ENCODE measurements around the gene MELTF.

The MELTF gene

DNA sequence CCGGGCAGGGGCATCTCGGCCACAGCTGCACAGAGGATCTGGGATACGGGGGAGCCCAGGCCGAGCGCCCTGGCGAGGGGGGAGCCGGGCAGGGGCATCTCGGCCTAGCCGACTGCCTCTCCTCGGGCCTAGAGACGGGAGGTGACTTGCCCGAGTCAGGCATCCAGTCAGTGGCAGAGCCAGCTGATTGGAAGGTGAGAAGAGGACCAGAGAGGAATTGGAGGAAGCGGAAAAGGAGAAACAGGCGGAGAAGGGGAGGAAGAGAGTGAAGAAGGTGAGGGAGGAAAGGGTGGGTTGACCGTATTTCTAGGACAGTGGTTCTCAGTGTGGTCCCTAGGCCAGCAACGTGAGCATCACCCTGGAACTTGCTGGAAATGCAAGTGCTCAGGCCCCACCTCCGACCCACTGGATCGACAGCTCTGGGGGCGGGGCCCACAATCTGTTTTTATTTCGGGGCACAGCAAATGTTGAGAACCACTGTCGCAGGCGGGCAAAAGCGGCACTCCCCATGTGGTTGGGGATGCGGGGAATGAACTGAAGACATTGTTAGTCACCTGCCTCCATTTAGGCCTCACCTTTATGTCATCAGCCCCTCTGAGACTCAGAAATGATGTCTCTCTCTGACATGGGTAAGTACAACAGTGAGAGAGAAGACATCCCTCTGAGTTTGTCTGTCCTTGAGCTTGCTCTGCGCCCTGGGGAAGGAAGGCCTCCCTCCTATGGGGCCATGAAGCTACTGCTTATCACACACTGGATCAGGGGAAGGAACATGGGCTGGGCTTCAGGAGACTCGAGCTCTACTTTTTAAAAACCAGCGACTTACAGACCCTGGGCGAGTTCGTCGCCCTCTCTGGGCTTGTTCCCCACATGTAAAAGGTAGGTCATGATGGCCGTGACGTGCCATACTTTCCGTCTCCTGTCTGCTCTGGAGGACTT, 1.0 kb upstream of the MELTF start:
- H3K27ac ChIP-seq: no peak overlapping the region
- TF ChIP-seq, protein P1, sequence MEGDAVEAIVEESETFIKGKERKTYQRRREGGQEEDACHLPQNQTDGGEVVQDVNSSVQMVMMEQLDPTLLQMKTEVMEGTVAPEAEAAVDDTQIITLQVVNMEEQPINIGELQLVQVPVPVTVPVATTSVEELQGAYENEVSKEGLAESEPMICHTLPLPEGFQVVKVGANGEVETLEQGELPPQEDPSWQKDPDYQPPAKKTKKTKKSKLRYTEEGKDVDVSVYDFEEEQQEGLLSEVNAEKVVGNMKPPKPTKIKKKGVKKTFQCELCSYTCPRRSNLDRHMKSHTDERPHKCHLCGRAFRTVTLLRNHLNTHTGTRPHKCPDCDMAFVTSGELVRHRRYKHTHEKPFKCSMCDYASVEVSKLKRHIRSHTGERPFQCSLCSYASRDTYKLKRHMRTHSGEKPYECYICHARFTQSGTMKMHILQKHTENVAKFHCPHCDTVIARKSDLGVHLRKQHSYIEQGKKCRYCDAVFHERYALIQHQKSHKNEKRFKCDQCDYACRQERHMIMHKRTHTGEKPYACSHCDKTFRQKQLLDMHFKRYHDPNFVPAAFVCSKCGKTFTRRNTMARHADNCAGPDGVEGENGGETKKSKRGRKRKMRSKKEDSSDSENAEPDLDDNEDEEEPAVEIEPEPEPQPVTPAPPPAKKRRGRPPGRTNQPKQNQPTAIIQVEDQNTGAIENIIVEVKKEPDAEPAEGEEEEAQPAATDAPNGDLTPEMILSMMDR (conservative IDR thresholded peaks at IDR 0.05): no peak
- TF ChIP-seq ZFX (IDR thresholded peaks at IDR 0.05): no peak

DNA sequence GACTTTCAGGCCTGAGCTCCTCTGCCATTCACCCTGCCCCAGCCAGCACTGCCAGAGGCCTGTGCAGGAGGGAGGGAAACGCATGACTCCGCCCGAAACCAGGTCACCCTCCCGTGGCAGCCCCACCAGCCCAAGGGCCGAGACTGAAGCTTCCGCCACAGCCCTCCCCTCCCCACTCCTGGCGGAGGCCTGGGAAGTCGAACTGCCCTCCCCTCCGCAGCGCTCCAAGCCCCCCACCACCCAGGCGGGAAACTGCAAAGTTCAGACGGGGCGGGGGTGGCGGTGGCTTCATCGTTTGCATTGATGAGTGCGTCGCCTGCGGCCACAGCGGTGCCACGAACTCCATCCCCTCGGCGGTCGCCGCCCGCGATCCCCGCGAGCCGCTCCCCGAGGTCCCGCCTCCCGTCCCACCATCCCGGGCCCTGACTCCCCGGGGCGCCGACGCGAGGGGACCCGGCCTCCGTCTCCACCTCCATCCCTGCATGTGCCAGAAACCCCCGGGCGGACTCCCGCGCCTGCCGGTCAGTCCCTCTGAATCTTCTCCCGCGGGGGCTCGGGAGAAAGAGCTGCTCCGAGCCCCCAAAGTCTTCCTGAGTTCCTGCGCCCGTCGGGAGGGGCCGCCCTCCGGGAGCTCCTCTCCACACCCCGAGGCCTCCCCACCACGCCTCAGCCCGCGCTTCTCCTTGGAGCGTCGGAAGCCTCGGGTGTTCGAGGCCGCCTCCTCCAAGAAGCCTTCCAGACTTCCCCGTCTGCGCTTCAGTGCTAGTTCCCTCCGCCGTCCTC, 698 bp downstream of the MELTF start:
- H3K27ac ChIP-seq: no peak overlapping the region
- TF ChIP-seq, protein P1 (conservative IDR thresholded peaks at IDR 0.05): no peak
- no peak for TF ChIP-seq ZFX (IDR thresholded peaks at IDR 0.05)

DNA sequence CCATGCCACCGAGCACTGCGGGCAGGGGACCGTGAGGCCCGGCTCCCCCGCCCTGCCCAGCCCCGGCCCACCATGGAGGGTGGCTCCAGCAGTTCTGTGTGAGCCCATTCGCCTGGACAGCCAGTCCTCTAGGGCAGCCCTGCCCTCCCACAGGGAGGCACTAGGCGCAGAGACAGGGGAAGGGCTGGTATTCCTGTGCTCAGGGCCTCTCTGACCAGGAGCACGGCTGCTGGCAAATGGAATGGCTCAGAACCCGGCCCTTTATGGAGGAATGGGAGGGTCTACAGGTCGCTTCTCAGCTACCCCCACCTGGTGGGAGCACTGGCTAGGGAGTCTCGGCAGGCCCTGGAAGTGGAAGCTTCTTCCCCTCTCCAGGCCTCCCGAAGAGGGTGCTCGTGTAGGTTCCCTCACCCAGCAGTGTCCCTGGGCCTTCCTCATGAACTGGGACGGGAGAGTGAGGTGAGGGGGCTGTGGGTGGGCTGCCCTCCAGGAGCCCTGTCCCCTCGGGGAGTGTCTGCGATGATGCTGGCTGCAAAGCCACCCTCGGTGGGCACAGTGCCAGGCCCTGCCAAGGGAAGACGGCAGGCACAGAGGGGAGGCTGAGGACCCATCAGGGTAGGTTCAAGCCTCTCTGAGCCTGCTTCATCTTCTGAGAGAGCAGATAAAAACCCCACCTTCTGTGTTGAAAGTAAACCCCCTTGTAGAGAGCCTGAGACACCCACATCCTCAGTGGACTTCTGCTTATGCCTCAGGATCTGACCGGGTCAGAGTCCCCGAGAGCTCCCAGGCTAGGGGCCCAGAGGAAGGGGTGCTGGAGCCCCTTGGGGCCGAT, 1.5 kb downstream of the MELTF start:
- no peak overlapping the region for H3K27ac ChIP-seq
- TF ChIP-seq, protein P1 (conservative IDR thresholded peaks at IDR 0.05): no peak
- no peak for TF ChIP-seq ZFX (IDR thresholded peaks at IDR 0.05)

DNA sequence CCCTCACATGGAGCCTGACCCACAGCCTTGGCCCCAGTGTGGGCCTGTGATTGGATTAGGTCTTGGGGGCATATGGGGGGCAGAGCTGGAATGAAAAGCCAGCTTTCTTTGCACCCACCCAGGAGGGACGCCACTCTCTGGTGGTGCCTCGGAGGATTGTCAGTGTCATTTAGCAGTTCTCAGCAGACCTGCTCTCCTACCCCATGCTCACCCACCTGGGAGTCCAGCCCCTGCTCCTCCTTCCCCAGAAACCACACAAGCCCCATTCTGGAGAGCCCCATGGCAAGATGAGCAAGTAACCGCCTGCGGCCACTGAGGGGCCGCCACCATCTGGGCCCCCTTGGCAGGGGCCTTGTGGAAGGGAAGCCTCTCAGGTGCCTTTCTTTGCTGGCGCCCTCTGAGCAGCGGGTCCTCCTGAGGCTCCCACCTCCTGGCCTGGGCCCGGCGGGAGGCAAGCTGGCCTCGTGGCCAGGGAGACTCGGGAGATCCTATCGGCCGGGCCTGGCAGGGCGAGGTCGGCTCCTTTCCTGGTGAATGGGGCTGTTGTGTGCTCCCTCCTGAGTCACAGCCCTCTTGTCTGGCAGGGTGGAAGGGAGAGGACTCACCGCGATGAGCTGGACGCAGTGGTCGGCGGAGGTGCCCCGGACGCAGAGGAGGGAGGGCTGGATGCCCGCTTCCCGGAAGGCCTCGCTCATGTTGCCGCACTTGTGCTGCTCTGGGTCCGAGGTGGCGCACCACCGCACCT, 2.3 kb downstream of the MELTF start:
- no peak overlapping the region for H3K27ac ChIP-seq
- no peak for TF ChIP-seq ZFX (IDR thresholded peaks at IDR 0.05)
- TF ChIP-seq, protein P1 (conservative IDR thresholded peaks at IDR 0.05): no peak

DNA sequence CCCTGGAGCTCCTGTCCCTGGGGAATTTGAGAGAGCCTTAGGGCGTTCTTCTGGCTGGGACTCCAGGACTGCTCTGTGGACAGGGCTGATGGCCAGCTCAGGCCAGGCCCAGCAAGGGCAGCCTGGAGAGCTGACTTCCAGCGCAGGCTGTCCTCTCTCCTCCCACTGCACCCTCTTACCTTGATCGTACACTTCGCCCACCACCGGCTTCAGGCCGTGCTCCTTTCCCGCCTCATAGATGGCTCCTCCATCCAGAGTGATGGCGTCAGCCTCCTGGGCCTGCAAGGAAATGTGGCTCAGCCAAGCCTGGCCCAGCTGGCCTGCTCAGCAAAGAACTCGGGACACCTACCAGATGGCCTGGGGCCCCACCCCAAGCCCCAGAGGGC, 3.1 kb downstream of the MELTF start:
- no peak for TF ChIP-seq ZFX (IDR thresholded peaks at IDR 0.05)
- TF ChIP-seq, protein P1 (conservative IDR thresholded peaks at IDR 0.05): no peak
- no peak overlapping the region for H3K27ac ChIP-seq

DNA sequence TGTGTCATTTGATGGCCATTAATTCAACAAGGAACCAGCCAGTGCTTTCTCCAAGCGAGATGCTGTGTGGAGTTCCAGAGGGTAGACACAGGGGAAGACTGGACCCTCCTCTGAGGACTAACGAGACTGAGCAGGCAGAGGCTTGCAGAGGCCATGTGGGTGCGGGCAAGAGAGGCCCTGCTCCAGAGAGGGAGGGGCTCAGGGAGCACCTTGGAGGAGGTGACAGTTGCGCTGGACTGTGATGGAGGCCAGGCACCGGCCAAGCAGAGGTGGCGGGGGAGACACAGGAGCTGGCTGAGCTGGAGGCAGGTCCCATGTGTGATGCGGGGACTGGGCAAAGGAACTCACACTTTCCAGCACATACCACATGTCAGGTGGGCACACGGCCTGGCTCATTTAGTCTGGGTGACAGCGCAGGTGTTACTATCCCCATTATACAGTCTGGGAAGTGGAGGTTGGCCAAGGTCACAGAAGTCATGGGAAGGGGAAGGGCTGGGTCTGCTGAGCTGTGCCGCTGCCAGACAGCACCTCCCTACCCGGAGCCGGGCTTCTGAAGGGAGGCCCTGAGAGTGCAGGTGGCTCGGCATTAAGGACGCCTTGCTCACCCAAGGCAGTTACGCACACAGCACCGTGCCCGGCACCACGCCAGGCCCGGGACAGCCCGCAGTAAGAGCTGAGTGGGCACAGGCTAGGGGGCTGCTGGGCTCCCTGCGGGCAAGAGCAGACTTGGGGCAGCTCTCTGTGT, 3.7 kb downstream of the MELTF start:
- TF ChIP-seq, protein P1 (conservative IDR thresholded peaks at IDR 0.05): no peak
- no peak for TF ChIP-seq ZFX (IDR thresholded peaks at IDR 0.05)
- H3K27ac ChIP-seq: no peak overlapping the region
